Measurements from ENCODE around the gene OGFR. TPM values are rescaled to one million over a fixed set of nuclear protein-coding genes. Genes with fewer than 3 reads are reported as not detected.

OGFR gene
- total RNA-seq, 4 donors from 2014 or later: 73.3 to 88.3 (median 76.3) TPM

DNA sequence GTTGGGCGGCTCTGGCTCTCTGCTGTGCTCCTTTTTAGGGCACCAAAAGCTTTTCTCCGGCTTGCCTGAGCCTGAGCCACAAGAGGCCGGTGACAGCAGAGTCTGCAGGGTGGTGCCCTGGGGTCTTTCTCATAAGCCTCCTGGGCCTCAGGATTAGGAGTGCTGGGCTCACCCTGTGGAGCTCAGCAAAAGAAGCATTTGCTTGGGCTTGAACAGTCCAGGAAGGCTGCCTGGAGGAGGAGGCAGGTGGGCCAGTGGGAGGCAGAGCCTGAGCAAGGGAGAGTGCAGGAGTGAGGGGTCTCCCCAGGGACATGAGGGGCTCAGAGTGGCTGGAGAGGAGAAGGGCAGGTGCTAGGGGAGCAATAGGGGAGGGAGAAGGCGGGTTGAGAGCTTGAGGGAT lies 41.2 kb upstream of the OGFR start:
- no peak for TF ChIP-seq POLR2A (IDR thresholded peaks at IDR 0.05)
- TF ChIP-seq, protein P1, sequence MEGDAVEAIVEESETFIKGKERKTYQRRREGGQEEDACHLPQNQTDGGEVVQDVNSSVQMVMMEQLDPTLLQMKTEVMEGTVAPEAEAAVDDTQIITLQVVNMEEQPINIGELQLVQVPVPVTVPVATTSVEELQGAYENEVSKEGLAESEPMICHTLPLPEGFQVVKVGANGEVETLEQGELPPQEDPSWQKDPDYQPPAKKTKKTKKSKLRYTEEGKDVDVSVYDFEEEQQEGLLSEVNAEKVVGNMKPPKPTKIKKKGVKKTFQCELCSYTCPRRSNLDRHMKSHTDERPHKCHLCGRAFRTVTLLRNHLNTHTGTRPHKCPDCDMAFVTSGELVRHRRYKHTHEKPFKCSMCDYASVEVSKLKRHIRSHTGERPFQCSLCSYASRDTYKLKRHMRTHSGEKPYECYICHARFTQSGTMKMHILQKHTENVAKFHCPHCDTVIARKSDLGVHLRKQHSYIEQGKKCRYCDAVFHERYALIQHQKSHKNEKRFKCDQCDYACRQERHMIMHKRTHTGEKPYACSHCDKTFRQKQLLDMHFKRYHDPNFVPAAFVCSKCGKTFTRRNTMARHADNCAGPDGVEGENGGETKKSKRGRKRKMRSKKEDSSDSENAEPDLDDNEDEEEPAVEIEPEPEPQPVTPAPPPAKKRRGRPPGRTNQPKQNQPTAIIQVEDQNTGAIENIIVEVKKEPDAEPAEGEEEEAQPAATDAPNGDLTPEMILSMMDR (IDR thresholded peaks at IDR 0.05): no peak
- Histone ChIP-seq H3K9me3 (no peaks in the 10 kb centered on the region), H3K36me3 (no peaks in the 10 kb centered on the region), H3K4me1 (no peaks in the 10 kb centered on the region), H3K27ac (no peak overlapping the region), H3K4me3 (no peak overlapping the region), H3K27me3 (no peaks in the 10 kb centered on the region)
- DNase-seq: no peak

GRCh38 chr20:62764156-62764935 lies 40.3 kb upstream of the OGFR start:
- H3K27ac ChIP-seq: no peak overlapping the region
- H3K27me3 ChIP-seq: no peaks in the 10 kb centered on the region
- no peaks in the 10 kb centered on the region for H3K4me1 ChIP-seq
- no peaks in the 10 kb centered on the region for H3K36me3 ChIP-seq
- no peak for DNase-seq
- no peaks in the 10 kb centered on the region for H3K9me3 ChIP-seq
- TF ChIP-seq, protein P1 (IDR thresholded peaks at IDR 0.05): no peak
- TF ChIP-seq POLR2A (IDR thresholded peaks at IDR 0.05): no peak
- no peak overlapping the region for H3K4me3 ChIP-seq

DNA sequence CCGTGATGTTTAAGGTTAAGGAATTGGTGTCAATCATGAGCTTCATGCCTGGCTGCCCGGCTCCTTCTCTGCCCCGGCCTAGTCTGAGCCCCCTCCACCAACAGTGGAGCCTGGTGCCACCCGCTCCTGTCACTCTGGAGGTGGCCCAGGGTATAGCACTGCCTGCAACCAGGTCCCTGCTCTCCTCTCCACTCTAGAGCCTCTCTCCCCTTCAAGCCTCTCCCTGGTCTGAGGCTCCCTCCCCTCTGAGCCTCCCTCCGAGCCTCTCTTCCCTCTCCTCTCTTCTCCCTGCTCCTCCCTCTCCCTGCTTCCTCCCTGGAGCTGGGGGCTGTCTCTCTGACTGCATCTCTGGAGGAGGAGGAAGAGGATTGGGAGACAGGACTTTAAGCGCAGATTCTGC lies 39.6 kb upstream of the OGFR start:
- H3K9me3 ChIP-seq: no peaks in the 10 kb centered on the region
- H3K4me3 ChIP-seq: no peak overlapping the region
- DNase-seq: no peak
- H3K36me3 ChIP-seq: no peaks in the 10 kb centered on the region
- H3K27ac ChIP-seq: no peak overlapping the region
- no peak for TF ChIP-seq POLR2A (IDR thresholded peaks at IDR 0.05)
- TF ChIP-seq, protein P1 (IDR thresholded peaks at IDR 0.05): no peak
- no peaks in the 10 kb centered on the region for H3K4me1 ChIP-seq
- H3K27me3 ChIP-seq: no peaks in the 10 kb centered on the region

GRCh38 chr20:62765432-62766070 lies 39.1 kb upstream of the OGFR start:
- no peaks in the 10 kb centered on the region for H3K27me3 ChIP-seq

GRCh38 chr20:62766071-62766450 lies 38.6 kb upstream of the OGFR start:
- Histone ChIP-seq H3K36me3 (no peaks in the 10 kb centered on the region), H3K9me3 (no peaks in the 10 kb centered on the region), H3K27me3 (no peaks in the 10 kb centered on the region), H3K4me1 (no peaks in the 10 kb centered on the region), H3K4me3 (no peak overlapping the region), H3K27ac (no peak overlapping the region)
- TF ChIP-seq, protein P1 (IDR thresholded peaks at IDR 0.05): no peak
- TF ChIP-seq POLR2A (IDR thresholded peaks at IDR 0.05): no peak
- no peak for DNase-seq

More at GRCh38 chr20:62765432-62766070, 39.1 kb upstream of the OGFR start:
- TF ChIP-seq, protein P1 (IDR thresholded peaks at IDR 0.05): no peak
- no peak for TF ChIP-seq POLR2A (IDR thresholded peaks at IDR 0.05)
- no peak for DNase-seq
- no peaks in the 10 kb centered on the region for H3K4me1 ChIP-seq
- no peaks in the 10 kb centered on the region for H3K36me3 ChIP-seq
- no peak overlapping the region for H3K4me3 ChIP-seq
- H3K9me3 ChIP-seq: no peaks in the 10 kb centered on the region
- no peak overlapping the region for H3K27ac ChIP-seq

Measured in Peyer's patch (tissue), 4 donors.